HFF-Myc (cell line): ENCODE data around the gene ARID3A.

ENCODE experiments used
- DNase-seq: peaks from one replicate; pipeline ENCODE4 v3.0.0-alpha.2; 2011; ENCODE audit warnings: low read depth; ENCODE audit errors: extremely low read depth
- H3K4me3 ChIP-seq: replicated peaks from 2 replicates; pipeline ENCODE4 v1.5.1; 2011; ENCODE audit warnings: low read depth, mild to moderate bottlenecking, control low read depth, low read length
- TF ChIP-seq, protein P1 (sequence below): IDR thresholded peaks from 2 replicates; pipeline ENCODE4 v1.5.1; 2012; ENCODE audit warnings: mild to moderate bottlenecking, low read depth, low read length, control low read depth; ENCODE audit errors: missing control alignments

ARID3A gene

DNA sequence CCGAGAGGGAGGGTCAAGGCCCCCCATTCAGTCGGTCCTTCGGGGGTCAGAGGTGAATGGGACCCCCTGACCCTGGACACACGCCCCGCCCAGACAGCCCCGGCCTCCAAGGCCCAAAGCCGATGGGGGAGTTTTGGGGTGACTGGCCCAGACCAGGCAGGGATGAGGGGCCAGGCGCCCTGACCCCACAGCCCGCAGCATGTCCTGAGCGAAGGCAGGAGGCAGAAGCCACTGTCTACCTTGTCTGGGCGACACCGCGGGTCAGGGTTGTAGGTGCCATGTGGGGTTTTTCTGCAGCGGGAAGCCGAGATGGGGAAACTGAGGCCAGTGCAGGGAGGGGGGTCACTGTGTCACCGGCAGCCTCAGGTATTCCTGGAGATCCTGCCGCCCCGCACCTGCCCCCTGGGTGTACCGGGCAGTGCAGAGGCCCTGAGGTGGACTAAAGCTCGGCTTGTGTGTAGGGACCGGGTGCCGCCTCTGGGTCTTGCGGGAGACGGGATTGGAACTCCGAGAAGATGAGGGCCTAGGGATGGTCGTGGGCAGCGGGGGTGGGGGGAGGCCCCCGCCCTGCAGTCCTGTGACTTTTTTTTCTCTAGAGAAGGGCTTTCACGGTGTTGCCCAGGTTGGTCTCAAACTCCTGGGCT is 8.5 kb downstream of the ARID3A start:
- TF ChIP-seq, protein P1, sequence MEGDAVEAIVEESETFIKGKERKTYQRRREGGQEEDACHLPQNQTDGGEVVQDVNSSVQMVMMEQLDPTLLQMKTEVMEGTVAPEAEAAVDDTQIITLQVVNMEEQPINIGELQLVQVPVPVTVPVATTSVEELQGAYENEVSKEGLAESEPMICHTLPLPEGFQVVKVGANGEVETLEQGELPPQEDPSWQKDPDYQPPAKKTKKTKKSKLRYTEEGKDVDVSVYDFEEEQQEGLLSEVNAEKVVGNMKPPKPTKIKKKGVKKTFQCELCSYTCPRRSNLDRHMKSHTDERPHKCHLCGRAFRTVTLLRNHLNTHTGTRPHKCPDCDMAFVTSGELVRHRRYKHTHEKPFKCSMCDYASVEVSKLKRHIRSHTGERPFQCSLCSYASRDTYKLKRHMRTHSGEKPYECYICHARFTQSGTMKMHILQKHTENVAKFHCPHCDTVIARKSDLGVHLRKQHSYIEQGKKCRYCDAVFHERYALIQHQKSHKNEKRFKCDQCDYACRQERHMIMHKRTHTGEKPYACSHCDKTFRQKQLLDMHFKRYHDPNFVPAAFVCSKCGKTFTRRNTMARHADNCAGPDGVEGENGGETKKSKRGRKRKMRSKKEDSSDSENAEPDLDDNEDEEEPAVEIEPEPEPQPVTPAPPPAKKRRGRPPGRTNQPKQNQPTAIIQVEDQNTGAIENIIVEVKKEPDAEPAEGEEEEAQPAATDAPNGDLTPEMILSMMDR = no peak
- no peak for DNase-seq
- peak overlapping the region; percentile 38 for H3K4me3 ChIP-seq

DNA sequence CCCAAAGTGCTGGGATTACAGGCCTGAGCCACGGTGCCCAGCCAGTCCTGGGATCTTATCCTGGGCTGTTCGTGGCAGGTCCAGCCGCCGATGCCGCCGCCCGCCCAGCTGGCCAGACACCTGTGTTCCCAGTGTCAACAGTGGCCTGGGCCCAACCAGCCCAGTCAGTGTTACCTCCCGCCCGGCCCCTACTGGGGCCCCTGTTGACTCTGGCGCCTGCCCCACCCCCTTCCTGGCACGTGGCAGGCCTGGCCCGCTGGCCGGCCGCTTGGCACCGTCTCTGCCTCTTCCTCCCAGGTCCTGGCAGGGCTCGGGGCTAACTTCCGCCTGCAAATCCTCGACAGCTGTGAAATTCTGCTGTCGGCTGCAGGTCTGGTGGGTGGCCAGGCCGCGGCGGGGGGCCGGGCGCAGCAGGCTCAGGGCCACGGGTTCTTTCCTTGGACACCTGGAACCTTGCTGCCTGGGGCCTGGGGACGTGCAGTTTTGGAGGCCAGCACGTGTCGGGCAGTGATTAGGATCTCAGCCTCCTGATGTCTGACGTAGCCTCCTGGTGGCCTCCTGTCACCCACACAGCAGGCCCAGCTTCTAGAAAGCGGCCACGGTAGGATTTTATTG is 9.1 kb downstream of the ARID3A start:
- DNase-seq = peak; percentile 39
- H3K4me3 ChIP-seq = no peak overlapping the region
- TF ChIP-seq, protein P1 = no peak

DNA sequence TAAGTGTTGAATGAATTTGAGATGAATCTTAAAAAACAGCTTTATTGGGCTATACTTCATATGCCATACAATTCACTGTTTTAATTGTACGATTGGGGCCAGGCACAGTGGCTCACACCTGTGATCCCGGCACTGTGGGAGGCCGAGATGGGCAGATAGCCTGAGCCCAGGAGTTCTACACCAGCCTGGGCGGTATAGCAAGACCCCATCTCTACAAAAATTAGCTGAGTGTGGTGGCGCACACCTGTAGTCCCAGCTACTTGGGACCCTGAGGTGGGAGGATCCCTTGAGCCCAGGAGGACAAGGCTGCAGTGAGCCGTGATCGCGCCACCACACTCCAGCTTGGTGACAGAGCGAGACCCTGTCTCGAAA is 10.3 kb downstream of the ARID3A start:
- TF ChIP-seq, protein P1 = no peak
- no peak for DNase-seq

DNA sequence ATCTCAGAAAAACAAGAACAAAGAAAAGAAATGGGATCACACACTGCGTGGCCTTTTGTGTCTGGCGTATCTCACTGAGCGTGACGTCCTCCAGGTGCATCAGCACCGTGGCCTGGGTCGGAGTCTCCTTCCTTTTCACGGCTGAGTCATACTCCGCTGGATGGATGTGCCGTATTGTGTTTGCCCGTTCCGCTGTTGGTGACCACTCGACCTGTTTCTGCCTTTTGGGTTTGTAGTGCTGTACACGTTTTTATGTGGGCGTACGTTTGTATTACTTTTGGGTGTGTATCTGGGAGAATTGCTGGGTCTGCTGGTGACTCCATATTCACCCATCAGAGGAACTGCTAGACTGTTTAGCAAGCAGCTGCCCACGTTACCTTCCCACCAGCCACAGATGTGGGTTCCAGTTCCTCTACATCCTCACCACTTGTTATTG is 11.4 kb downstream of the ARID3A start:
- no peak for DNase-seq
- H3K4me3 ChIP-seq = no peak overlapping the region
- TF ChIP-seq, protein P1 = no peak

More for the DNA sequence above, 10.3 kb downstream of the ARID3A start:
- no peak overlapping the region for H3K4me3 ChIP-seq

DNA sequence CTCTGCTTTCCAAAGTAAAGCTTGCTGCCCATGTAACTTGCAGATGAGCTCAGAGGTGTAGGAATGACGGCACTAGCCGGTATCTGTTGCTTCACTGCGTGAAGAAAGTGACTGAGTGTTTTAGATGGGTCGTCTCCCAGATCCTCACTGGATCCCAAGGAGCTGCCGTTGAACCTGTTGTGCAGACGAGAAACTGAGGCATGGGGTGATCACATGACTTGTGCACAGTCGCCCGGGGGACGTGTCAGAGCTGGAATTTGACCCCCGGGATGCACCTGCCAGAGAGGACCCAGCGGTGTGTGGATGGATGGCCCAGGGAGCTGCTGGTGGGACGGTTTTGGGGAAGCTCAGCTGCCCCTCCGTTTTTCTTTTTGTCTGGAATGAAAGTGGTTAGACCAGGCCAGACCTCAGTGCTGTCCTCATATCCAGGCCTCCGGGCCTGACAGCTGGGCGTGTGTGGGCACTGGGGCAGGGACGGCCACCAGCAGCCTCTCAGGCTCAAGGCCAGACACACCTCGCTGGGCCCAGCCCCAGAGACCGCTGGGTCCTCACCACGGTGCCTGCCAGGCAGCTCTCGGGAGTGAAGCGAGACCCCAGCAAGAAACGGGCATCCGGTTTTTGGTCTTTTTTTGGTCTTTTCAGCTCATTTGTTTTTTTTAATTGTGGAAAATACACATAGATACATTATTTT is 12.5 kb downstream of the ARID3A start:
- TF ChIP-seq, protein P1 = no peak
- no peak overlapping the region for H3K4me3 ChIP-seq
- no peak for DNase-seq

DNA sequence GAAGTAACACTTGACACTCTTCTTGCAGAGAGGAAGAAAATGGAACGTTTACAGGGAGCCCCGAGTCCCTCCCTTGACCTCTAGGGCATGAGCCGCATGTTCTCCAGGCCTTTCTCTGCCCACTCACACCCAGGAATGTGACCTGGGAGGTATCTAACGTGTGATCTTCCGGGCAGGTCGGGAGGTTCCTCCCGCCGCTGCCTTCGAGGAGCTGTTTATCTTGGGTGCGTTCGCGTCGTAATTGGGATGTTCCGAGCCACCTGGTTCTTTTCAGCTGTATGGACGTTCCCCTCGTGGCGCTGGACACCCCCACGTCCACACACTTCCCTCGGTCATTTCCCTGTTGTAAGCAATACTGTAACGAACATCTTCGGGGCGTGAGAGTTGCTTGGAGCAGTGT is 13.6 kb downstream of the ARID3A start:
- no peak for DNase-seq
- no peak overlapping the region for H3K4me3 ChIP-seq
- TF ChIP-seq, protein P1 = no peak
